ENCODE data around the gene CEACAM1.
"Not testable (repeated sequence)": the region's sequence is repeated elsewhere in the genome, so short reads cannot be mapped to it uniquely, and the experiment has no call there.

CEACAM1 gene

GRCh38 chr19:42547929-42548328, 19.6 kb upstream of the CEACAM1 start:
- DNase-seq, result no peak

- no peak for DNase-seq
Measured at GRCh38 chr19:42546831-42547500, 18.7 kb upstream of the CEACAM1 start.

DNA sequence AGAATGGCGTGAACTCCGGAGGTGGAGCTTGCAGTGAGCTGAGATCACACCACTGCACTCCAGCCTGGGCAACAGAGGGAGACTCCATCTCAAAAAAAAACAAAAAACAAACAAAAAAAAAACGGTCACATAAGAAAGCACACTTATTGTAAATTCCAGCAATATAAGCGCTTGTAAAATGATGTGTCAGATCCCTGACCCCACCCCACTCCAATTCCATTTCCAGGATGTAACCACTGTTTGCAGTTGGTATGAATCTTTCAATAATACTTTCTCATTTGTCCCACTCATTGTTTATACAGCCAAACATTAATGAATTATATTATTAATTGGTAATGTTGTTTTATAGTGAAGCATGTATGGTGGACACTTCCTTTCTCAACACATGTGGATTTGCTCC, 15.9 kb upstream of the CEACAM1 start:
- no peak for DNase-seq

DNA sequence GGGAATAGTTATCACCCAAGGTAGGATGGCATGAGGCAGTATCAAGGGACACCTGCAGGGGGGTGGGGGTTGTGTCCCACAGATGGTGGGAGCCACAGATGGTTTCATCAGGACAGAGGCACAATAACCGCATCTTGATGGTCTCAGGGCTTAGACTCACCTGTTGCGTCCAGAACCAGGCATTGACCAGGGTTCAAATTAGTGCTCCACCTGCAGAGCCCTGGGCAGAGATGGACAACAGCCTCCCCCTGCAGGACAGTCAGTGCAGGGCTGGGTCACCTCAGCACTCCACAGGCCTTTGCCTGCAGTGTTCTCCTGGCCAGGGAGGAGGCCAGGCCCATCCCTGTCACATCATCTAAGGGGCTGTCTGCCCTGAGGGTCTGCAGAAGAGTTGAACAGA, 14.5 kb upstream of the CEACAM1 start:
- DNase-seq, result no peak

DNA sequence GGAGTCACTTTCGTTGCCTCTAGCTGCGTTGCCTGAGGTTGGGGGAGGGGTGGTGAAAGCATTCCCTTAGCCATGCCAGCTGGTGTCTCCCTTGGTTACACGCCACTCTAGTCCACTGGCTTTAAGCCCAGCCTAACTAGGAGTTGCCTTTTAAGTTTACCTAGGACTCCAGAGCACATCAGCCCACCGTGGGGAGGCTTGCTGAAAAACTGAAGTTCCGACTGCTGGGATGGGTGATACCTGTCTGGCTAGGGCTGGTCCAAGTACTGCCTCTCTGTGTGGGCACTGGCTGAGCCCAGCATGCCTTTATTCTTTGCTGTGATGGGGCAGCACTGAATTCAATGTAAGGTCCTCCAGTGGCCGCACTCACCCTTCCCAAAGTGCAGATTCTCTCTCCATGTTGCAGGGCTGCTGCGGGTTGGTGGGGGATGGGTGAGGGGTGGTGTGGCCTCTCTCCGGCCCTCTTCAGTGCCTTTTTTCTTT, 11.8 kb upstream of the CEACAM1 start:
- no peak for DNase-seq

DNA sequence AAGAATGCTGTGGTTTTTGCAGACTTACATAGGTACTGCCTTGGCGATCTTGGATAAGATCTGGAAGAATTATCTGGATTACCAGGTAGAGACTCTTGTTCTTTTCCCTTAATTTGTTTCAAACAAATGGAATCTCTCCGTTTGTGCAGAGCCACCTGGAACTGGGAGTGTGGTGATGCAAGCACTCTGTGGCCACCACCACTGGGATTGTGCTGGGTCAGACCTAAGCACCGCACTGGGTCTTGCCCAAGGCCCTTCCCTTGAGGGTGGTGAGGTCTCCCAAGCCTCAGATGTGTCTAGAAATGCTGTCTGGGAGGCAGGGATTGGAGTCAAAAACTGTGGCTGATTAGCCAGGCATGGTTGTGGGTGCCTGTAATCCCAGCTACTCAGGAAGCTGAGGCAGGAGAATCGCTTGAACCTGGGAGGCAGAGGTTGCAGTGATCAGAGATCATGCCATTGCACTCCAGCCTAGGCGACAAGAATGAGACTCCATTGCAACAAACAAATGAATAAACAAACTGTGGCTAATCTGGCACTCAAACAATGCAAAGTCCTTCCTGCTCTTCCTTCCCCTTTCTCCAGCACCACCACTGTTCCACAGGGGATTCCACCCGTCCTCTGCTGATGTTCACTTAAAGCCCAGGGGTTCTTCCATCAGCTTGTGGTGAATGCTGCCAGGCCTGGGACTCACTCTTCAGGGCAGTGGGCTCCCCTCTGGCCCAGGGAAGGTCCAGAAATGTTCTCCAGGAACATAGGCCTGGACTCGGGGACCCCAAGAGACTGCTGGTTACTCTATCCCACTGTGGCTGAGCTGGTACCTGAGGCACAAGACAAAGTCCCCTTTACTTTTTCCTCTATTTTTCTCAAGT, 10.8 kb upstream of the CEACAM1 start:
- DNase-seq, result no peak

GRCh38 chr19:42535276-42535675, 7.0 kb upstream of the CEACAM1 start:
- DNase-seq, result not testable (repeated sequence)

DNA sequence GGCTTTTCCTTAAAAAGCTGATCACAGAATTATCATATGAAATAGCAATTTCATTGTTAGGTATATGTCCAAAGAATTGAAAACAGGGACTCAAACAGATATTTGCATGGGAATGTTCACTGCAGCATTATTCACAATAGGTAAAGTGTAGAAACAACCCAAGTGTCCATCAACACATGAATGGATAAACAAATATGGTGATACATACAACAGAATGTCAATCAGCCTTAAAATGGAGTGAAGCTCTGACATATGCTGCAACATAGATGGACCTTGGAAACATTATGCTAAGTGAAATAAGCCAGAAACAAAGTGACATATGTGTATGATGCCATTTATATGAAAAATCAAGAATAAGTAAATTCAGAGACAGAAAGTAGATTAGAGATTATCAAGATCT, 6.1 kb upstream of the CEACAM1 start:
- no peak for DNase-seq

- no peak for DNase-seq
Measured at GRCh38 chr19:42532891-42533290, 4.6 kb upstream of the CEACAM1 start.

DNA sequence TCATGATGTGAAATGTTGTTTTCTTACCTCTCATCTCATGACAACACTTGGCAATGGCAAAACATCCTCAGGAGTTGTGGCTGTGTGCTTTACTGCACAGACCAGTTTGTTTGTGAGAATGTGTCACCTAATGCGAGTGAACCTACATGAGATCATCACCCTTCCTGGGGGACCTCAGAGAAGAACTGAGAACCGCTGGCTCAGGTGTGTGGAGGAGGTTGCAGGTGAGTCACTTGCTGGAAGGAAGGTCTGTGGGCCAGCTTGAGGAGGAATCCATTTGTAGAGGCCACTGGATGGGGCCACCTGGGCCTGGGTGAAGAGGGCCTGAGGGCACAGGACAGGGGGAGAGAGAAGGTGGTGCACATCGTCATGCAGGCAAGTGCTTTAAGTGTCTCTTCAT, 3.0 kb upstream of the CEACAM1 start:
- DNase-seq, result no peak

- peak; percentile 77 for DNase-seq
Measured at GRCh38 chr19:42529248-42529764, 1.0 kb upstream of the CEACAM1 start.

GRCh38 chr19:42524943-42525342, 3.3 kb downstream of the CEACAM1 start:
- no peak for DNase-seq

DNA sequence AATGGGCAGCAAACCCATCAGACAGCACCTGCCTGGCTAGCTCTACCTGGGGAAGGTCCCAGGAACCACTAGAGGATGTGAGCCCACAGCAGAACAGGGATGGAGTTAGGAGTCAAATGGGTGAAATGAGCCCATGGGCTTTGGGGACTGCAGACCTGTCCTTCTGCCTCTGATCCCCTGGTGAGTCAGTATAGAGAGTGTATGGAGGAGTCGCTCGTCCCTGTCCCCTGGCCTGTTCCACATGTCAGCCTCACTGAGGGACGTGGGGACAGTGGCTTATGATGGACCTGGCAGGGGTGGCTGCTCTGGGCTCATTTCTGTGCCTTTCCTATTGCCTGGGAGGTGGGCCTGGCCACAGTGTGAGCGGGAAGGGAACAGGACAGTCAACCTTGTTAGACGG, 4.0 kb downstream of the CEACAM1 start:
- DNase-seq, result no peak

DNA sequence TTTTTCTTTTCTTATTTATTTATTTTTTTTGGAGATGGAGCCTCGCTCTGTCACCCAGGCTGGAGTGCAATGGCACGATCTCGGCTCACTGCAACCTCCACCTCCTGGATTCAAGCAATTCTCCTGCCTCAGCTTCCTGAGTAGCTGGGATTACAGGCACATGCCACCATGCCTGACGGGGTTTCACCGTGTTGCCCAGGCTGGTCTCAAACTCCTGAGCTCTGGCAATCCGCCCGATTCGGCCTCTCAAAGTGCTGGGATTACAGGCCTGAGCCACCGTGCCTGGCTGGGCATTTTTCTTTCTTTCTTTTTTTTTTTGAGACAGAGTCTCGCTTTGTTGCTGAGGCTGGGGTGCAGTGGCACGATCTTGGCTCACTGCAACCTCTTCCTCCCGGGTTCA, 6.0 kb downstream of the CEACAM1 start:
- not testable (repeated sequence) for DNase-seq

- DNase-seq, result no peak
Measured at GRCh38 chr19:42521346-42522030, 6.8 kb downstream of the CEACAM1 start.

GRCh38 chr19:42519108-42519507, 9.2 kb downstream of the CEACAM1 start:
- DNase-seq, result no peak

DNA sequence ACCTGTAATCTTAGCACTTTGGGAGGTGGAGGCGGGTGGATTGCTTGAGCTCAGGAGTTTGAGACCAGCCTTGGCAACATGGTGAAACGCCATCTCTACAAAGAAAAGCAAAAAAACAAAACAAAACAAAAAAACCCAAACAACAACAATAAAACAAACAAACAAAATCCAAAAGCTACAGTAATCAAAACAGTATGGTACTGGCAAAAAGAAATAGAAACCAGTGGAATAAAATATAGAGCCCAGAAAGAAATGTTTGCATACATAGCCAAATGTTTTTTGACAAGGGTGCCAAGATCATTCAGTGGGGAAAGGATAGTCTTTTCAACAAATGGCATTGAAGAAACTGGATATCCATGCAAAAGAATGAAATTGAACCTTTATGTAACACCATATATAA, 11.5 kb downstream of the CEACAM1 start:
- DNase-seq, result no peak

DNA sequence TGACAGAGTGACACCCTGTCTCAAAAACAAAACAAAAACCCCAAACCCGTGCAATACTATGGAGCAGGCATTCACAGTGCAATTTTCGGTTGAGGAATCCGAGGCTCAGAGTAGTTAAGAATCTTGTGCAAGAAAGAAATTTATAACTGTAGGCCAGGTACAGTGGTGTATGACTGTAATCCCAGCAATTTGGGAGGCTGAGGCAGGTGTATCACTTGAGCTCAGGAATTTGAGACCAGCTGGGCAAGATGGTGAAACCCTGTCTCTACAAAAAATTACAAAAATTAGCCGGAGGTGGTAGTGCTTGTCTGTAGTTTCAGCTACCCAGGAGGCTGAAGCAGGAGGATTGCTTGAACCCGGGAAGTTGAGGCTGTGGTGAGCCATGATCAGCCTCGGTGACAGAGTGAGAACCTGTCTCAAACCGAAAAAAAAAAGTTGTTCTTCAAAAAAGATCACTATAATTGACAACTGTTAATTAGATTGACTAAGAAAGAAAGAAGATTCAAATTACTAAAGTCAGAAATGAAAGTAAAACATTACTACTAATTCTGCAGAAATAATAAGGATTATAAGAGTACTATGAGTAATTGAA, 12.9 kb downstream of the CEACAM1 start:
- DNase-seq, result no peak

- DNase-seq, result no peak
Measured at GRCh38 chr19:42514449-42514848, 13.8 kb downstream of the CEACAM1 start.

- no peak for DNase-seq
Measured at GRCh38 chr19:42512743-42513304, 15.5 kb downstream of the CEACAM1 start.

GRCh38 chr19:42512130-42512636, 16.1 kb downstream of the CEACAM1 start:
- no peak for DNase-seq

GRCh38 chr19:42511340-42511739, 16.9 kb downstream of the CEACAM1 start:
- DNase-seq, result no peak
